GM18517 (cell line): ENCODE measurements around the gene HCRTR1.

ENCODE experiments used
- ATAC-seq: cut with Tn5 transposase; IDR thresholded peaks from one replicate; pipeline ENCODE4 v1.9.1; 2021; ENCODE audit warnings: mild to moderate bottlenecking, moderate library complexity; ENCODE audit not compliant: unreplicated experiment

Gene HCRTR1

DNA sequence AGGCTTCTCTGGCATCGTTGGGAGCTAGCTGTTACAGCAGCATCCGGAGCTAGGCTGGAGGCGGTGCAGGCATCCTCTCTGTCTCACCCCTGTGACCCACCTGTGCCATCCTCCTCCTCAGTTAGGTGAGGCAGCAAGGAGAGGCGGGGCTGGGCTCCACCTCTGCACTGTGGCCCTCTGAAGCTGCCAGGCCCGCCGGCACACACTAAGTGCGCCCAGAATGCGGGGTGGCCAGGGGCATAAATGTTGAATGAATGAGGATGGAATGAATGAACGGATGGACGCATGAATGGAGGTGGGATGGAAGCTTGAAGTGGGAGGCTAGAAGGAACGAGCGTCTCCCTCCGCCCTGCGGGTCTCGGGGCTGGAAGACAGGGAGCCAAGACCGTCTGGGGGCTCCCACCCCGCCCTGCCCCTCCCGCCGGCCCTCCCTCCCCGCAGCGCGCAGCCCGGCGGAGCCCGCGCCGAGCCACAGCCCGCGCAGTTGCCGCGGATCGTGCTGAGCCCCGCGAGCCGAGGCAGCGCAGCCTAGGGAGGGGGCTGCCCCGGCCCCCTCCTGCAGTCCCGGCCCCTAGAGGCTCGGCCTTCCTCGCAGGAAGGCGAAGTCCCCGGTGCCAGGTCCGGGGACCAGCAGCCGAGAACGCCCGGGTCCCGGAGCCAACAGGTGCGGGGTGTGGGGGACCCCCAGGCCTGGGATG, at the start of gene HCRTR1:
TSS of gene HCRTR1 (plus strand) at position 472 of the 698 bp plus-strand sequence. CDS start 1,504 bp downstream, outside the sequence.
- no peak for ATAC-seq

DNA sequence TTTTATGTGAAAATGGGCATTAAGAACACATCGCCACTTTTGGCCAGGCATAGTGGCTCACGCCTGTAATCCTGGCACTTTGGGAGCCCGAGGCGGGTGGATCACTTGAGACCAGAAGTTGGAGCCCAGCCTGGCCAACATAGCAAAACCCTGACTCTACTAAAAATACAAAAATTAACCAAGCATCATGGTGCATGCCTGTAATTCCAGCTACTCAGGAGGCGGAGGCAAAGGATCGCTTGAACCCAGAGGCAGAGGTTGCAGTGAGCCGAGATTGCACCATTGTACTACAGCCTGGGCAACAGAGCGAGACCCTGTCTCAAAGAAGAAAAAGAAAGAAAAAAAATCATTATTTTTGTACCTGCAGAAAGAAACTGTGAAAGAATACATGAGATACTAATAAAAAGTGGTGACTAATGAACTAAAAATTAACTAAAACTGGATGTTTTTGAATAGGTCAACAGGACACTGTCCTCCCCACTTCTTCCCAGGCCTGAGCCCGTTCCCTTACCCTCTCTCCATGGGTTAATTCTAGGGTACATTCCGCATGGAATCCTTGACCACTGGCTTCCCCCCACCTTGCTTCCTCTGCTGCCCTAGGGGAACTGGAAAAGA, 49.4 kb upstream of the HCRTR1 start:
- ATAC-seq, result no peak

DNA sequence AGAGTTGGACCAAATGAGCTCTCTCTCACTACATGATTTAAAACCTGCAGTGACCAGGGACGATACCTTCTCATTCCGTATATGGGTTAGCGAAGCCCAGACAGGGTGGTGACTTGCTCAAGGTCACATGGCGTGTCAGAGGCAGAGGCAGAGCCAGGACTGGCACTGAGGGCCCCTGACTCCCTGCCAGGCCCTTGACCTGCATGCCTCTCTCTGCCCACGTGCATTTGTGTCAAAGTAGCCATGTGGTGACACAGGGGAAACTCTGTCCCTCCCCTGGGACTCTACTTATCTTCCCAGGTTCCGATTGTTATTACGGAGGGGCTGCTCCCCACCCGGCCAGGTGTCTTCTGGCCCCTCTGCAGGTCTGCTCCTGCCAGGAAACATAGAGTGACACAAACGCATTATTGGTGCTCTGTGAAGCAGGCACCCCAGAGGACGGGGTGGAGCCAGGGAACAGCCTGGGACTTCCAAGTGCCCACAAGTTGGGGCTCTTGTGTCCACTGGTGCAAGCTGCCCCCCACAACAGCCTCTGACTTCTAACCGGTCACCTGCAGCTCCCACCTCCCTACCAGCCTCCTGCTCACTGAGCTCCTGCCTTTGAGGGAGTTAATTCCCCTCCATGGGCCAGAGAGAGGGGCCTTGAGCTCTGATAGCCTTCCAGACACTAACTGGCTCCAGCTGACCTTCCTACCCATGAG, 48.4 kb upstream of the HCRTR1 start:
- ATAC-seq, result no peak

DNA sequence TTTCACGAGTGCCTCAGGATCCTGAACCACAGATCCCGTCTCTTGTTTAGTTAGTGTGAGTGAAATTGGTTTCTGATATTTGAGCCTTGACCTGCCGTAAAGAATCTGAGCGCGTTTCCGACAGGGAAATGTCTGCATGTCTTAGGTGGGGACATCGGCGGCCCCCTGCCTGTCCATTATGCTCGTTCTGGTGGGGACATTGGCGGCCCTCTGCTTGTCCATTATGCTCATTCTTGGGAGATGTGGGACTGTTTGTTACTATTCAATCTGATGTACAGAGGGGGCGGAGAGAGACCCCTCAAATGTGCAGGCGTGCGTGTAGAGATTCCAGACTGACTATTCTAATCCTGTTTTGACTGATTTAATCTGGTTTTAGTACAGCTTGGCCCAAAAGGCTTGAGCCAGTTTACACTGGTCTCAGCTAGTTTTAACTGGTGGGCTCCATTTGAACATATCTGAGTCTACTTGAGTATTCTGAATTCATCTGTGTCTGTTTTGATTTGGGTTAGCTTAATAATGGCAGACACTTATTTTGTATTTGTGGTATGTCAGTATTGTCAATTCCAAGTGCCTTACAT, 47.8 kb upstream of the HCRTR1 start:
- ATAC-seq, result no peak

DNA sequence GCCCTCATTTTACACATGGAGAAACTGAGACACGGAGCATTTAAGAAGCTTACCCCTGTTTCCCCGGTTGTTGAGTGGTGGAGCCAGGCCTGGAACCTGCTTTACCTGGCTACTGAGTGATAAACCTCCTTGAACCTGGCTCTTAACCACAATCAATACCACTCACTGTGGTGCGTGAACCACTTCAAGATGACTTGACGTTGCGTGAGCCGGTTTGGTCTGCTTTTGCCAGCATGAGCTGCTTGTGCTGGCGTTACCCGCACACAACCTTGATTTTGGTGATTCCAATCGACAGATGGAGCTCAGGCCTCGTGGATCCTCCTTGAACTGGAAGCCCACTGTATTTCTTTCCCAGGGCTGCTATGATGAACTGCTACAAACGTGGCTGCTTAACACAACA, 47.3 kb upstream of the HCRTR1 start:
- ATAC-seq, result no peak

DNA sequence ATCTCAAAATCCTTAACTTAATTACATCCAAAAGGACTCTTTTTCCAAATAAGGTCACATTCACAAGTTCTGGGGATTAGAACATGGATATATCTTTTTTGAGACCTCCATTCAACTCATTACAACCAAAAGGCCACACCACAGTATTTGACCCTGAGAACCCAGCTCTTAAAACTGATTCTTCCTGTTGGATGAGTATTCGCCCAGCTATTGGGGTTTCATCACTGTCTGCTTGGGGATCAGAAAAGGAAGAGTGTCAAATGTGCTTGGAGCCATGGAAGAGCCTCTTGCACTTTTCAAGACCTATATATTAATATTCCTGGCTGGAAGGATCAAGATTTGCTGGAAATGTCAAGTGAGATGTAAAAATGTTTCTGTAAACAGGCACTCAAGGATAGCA, 46.6 kb upstream of the HCRTR1 start:
- ATAC-seq, result no peak

DNA sequence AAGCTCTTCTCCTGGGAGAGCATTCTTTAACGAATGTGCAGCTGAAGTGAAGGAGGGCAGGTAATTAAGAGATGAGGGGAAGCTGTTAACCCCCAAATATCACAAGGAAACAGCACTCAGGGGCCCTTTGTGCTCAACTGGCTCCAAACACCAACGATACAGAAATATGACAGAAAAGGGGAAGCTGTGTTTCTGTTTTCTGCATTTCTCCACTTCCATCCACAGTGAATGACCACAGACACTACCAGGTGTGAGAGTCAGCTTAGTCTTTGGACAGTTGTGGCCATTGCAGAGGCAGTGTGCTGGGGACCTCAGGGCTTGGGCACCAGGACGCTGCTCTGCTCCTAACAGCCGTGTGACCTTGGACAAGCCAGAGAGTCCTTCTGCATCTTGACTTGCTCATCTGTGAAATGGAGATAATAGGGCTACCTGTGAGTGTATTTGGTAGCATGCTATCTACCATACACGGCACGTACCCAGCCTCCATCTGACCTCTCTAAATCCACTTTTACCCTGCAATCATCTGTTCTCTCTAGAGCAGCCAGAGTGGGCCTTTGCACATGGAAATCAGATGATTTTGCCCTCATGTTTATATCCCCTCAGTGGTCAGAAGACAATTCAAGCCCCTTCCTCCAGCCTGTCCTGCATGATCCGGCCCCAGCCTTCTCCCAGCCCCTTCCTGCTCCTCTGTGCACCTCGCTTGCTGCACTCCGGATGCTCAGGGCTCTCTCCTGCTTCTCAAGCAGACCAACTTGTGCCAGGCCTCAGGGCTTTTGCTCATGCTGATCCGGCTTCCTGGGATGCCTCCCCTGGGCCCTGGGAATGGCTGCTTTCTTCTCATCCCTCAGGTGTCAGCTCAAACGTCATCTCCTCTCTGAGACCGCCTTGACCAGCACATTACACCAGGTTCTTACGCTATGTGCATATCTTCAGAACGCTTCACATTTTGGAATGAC, 45.9 kb upstream of the HCRTR1 start:
- no peak for ATAC-seq

DNA sequence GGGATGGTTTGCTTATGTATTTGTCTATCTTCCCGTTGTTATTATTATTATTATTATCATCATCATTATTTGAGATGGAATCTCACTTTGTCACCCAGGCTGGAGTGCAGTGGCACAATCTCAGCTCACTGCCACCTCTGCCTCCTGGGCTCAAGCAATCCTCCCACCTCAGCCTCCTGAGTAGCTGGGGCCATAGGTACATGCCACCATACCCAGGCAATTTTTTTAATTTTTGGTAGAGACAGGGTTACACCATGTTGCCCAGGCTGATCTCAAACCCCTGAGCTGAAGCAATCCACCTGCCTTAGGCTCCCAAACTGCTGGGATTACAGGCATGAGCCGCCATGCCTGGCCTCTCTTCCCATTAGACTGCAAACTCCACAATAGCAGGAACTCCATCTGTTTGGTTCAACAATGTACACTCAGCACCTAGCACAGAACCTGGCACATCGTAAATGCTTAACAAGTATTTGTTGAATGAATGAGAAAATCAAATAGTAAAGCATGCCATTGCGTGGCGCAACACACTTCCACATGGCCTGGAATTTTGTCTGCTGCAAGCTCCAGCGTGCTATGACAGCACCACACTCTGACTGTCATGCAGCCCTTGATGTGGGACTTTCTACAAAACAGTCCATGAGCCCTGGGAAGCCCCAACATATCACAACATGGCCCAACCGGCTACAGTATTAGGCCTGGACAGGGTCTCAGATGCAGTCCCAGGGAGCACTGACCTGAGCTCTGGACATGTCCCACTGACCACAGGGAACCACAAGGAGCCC, 45.0 kb upstream of the HCRTR1 start:
- no peak for ATAC-seq

DNA sequence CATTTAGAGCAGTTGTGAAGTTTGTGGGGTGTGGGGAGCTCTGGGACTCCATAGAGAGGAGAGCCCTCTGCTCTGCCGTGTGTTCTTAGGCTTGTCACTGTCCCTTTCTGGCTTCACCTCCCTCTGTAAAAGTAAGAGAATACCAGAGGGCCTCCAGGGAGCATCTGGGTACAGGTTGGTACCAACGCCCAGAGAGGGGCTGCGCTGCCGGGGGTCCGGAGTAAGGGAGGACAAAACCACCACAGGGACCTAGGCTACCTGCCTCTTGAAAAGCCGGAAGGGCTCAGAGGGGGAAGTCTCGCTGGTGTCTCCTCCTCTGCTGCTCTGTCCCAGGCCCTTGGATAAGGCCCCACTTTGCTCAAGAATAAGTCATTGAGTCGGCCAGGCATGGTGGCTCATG, 44.2 kb upstream of the HCRTR1 start:
- no peak for ATAC-seq

DNA sequence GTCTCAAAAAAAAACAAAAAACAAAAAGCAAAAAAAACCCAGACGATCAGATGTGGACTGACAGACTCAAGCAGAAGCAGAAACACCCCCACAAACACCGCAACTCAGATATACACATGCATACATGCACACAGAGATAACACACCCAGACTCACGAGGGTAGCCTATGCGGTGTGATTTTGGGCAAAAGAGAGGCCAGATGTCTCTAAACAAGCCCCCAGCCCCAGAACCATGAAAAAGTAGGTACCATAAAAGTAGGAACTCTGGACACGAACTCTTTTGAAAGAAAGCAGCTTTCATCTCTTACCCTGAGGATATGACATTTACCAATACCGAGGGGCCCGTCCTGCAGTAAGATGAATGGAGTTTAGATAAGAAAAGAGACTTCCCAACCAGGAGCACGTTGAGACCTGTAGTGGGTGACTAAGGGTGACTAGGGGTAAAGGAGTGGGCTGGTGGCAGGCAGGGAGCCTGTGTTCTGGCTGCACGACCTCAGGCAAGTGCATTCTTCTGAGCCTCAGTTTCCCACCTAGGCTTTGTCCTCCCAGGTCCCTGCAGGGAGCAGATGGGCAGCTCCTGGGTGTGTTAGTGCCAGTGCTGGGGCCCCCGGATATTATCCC, 42.6 kb upstream of the HCRTR1 start:
- no peak for ATAC-seq

DNA sequence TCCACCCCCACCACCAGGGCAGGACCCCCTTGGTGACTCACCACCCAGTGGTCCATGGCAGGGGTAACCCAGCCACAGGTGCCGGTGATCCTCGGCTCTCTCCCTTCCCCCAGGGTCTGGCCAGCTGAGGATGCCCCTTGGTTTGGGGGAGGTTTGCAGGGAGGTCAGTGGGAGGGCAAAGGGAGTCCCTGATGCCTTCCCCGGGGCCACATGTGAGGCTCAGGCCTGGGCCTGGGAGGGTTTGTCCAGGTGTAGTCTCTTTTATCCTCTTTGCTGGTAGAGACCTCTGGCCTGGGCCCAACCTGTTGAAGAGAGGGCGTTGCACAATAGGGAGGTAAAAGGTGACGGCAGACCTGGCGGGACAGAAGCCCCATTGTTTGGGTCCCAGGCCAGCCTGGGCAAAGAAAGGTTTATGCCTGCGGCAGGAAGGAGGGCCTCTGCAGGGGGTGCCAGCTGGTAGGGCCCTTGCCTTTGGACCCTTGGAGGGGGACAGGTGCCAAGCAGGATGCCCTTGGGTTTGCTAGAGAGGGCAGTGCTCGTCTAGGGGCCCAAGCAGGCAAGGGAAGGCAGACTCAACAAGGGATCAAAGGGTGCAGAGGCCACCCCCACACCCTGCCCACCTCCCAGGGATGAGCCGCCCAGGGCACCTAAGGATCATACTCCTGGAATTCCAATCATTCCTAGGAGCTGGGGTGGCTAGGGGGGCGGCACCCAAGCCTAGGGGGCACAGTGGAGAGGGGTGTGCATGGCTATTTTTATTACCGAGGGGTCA, 41.9 kb upstream of the HCRTR1 start:
- no peak for ATAC-seq

DNA sequence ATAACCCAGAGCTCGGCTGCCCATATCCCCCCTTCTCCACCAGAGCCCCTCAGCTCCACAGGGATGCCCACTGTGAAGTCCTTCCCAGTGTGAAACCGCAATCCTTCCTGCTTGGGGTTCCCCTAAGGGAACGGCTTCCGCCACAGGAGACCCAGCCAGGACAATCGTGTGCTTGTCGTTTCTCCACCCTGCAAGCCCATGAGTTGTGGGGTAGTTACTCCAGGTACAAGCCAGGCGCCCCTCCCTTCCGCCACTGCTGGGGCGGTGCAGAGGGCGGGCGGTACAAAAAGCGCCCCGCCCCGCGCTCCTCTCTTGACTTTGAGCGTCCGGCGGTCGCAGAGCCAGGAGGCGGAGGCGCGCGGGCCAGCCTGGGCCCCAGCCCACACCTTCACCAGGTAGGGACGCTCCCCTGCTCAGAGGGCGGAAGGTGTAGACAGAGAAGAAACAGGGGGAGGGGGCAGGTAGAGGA, 41.3 kb upstream of the HCRTR1 start, which contains the start of gene TINAGL1:
TSS of gene TINAGL1 (plus strand) at position 315 of the 469 bp plus-strand sequence. CDS start 634 bp downstream, outside the sequence.
- no peak for ATAC-seq

DNA sequence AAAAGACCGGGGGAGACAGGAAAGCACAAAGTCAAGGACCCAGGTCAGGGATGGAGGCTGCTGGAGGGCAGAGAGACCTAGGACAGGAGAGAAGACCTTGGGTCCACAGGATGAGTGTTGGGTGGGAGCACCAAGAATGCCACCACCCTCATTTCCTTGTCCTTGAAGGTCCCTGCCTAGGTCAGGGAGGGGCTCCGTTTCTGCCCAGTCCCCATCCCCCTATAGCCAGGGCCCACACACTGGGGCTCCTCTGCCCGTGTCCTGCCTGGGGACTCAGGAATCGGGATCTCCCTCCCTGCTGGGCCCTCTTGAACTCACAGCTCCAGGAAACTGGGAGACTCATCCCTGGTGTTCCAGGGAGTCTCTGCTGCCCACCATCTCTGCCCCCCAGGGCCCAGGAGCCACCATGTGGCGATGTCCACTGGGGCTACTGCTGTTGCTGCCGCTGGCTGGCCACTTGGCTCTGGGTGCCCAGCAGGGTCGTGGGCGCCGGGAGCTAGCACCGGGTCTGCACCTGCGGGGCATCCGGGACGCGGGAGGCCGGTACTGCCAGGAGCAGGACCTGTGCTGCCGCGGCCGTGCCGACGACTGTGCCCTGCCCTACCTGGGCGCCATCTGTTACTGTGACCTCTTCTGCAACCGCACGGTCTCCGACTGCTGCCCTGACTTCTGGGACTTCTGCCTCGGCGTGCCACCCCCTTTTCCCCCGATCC, 40.6 kb upstream of the HCRTR1 start:
- no peak for ATAC-seq

DNA sequence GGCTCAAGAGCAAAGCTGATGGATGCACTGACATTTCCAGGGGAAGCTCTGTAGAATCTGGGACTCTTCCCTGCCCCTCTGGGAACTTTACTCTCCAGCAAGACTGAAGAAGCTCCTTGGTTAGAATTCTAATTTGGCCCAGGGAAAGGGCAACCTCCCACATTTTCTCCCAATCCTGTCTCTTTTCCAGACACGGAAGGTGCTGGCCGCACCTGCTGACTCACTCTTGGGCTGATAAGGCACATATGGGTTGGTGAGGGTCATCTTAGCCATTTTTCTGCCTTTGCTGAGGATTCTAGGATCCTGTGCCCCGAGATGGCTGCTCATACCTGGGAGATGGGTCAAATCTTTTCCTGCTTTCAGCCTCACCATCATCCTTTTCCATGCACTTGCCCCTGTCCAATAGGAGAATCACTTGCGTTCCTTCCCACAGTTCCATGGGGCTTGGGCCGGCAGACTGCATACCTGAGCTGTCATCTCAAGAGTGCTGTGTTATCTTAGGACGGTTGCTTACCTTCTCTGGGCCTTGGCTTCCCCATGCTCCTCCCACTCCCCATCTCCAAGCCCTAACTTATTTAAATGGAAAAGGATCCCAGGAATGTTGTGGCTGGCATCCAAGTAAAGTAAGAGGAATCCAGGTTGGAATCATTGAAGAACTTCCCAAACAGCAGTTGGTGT, 39.8 kb upstream of the HCRTR1 start:
- ATAC-seq, result no peak

DNA sequence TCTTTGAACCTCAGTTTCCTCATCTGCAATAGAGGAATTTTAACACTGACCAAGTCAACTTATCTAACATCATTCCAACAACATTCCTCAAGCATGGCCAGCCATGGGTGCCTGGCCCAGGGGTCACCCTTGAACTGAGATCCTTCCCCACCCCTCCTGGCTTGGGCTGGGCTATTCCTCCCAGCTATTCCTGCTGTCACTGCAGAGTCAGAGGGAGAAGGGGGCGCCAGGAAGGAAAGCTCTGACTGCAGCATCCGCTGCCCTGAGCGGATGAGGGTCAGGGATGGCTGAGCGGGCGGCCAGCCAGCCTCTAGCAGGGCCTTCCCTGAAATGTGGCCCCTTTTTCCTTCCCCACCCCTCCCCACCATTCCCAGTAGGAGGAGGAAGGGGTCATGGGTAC, 38.1 kb upstream of the HCRTR1 start:
- no peak for ATAC-seq

DNA sequence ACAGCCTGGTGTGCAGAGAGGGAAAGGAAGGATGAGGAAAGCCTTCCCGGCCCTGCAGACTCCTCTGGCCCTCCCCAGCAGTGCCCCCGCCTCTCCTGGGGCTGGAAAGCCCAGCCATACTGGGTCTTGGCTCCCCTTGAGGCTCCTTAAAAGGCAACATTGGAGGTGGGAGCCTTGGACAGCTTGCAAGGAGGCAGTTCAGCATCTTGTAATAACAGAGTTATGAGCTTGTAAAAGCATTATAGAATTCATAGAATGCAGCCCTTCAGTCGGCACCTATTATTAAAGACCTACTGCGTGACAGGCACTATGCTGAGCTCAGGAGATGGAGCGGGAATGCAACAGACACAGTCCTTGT, 37.0 kb upstream of the HCRTR1 start:
- no peak for ATAC-seq

DNA sequence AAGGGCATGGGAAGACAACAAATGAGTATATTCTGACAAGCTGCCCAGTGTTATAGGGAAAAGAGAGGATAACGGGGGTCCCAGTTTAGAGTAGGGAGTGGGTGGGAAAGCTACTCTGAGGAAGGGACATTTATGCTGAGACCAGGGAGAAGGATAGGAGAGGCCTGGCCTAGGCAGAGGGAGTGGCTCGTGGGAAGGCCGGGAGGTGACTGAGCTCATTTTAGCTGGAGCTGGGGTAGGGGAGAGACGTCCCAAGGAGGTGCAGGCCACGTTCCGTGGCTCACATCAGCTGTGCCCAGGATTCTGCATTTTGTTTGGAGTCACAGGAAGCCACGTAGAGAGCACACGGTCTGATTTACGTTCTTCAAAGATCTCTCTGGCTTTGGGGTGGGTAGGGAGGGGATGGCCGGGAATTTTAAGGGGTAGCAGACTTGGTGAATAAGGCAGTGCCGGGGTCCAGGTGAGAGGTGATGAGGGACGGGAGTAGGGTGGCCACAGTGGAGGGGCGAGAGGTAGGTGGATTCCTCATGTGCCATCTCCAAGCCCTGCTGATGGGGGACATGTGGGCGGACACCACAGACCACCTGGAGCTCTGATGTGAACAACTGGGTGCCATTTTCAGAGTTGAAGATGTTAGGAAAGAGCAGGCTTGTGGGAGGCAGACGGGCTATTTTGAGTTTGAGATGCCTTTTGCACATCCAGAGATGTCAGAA, 36.4 kb upstream of the HCRTR1 start:
- no peak for ATAC-seq
